Osteoblast (primary cell): ENCODE data around the gene ADCY1. TPM values are rescaled to one million over a fixed set of nuclear protein-coding genes. Genes with fewer than 3 reads are reported as not detected.

ENCODE experiments used
- DNase-seq: peaks from one replicate; pipeline ENCODE4 v3.0.0; 2011; ENCODE audit warnings: low spot score, mixed read lengths; ENCODE audit not compliant: insufficient read length; ENCODE audit errors: missing footprints
- H2AFZ ChIP-seq: 2 replicates; pipeline ENCODE4 v1.6.0; 2011; ENCODE audit warnings: mild to moderate bottlenecking, low read length
- H3K27ac ChIP-seq: 2 replicates; pipeline ENCODE4 v1.5.1; 2011; ENCODE audit warnings: mild to moderate bottlenecking, low read depth, low read length, moderate library complexity
- H3K27me3 ChIP-seq: 2 replicates; pipeline ENCODE4 v1.6.0; 2012; ENCODE audit warnings: mild to moderate bottlenecking, control low read depth, inconsistent platforms, low read length, moderate library complexity; ENCODE audit not compliant: insufficient read depth
- H3K36me3 ChIP-seq: 2 replicates; pipeline ENCODE4 v1.5.1; 2011; ENCODE audit warnings: mild to moderate bottlenecking, low read length, control low read depth, moderate library complexity; ENCODE audit not compliant: insufficient read depth
- H3K4me1 ChIP-seq: 2 replicates; pipeline ENCODE4 v1.5.1; 2011; ENCODE audit warnings: mild to moderate bottlenecking, low read length, control low read depth, moderate library complexity; ENCODE audit not compliant: insufficient read depth
- H3K4me2 ChIP-seq: 2 replicates; pipeline ENCODE4 v1.6.0; 2011; ENCODE audit warnings: mild to moderate bottlenecking, low read length; ENCODE audit not compliant: insufficient read depth
- H3K4me3 ChIP-seq: fragments of 200-600 bp; sonication (generic); 3 replicates; pipeline ENCODE4 v1.5.1; 2012; ENCODE audit warnings: mild to moderate bottlenecking, low read length, inconsistent platforms; ENCODE audit not compliant: insufficient read depth
- H3K79me2 ChIP-seq: 2 replicates; pipeline ENCODE4 v1.6.0; 2012; ENCODE audit warnings: mild to moderate bottlenecking, low read length, control low read depth, inconsistent platforms; ENCODE audit not compliant: insufficient read depth
- H3K9me3 ChIP-seq: 2 replicates; pipeline ENCODE4 v1.5.1; 2011; ENCODE audit warnings: low read depth, low read length, control low read depth
- H4K20me1 ChIP-seq: 2 replicates; pipeline ENCODE4 v1.6.0; 2012; ENCODE audit warnings: mild to moderate bottlenecking, low read length, control low read depth; ENCODE audit not compliant: insufficient read depth
- CTCF ChIP-seq: IDR thresholded peaks from 2 replicates; pipeline ENCODE4 v1.5.1; 2011; ENCODE audit warnings: mild to moderate bottlenecking, low read depth, low read length, moderate library complexity; ENCODE audit errors: extremely low read depth
- total RNA-seq: library from RNA; depleted of rRNA; stranded (reverse); fragments of >200 nt; gene quantifications from 2 replicates; pipeline ENCODE4 v1.2.3, GENCODE V29; 2012

Gene ADCY1
- total RNA-seq, 1 donor, result 1.1 TPM

GRCh38 chr7:45697576-45698136, 123.5 kb downstream of the ADCY1 start:
- Histone ChIP-seq H3K4me1 (peaks cover 3% of the 10 kb centered on the region), H2AFZ (peak overlapping the region; percentile 23), H3K79me2 (no peaks in the 10 kb centered on the region), H3K4me3 (no peak overlapping the region), H3K9me3 (no peaks in the 10 kb centered on the region), H3K36me3 (no peaks in the 10 kb centered on the region), H3K4me2 (no peak overlapping the region), H3K27ac (no peak overlapping the region), H4K20me1 (no peaks in the 10 kb centered on the region), H3K27me3 (peaks cover 22% of the 10 kb centered on the region)
- no peak for DNase-seq
- no peak for TF ChIP-seq CTCF

- peaks cover 22% of the 10 kb centered on the region for H3K27me3 ChIP-seq
- DNase-seq, result no peak
- H3K4me3 ChIP-seq, result no peak overlapping the region
- no peak overlapping the region for H3K4me2 ChIP-seq
- no peak for TF ChIP-seq CTCF
- H3K27ac ChIP-seq, result no peak overlapping the region
- H3K79me2 ChIP-seq, result no peaks in the 10 kb centered on the region
- H3K4me1 ChIP-seq, result peaks cover 3% of the 10 kb centered on the region
- no peaks in the 10 kb centered on the region for H3K9me3 ChIP-seq
- H3K36me3 ChIP-seq, result no peaks in the 10 kb centered on the region
- no peaks in the 10 kb centered on the region for H4K20me1 ChIP-seq
- H2AFZ ChIP-seq, result no peak overlapping the region
Measured at GRCh38 chr7:45698303-45699014, 124.3 kb downstream of the ADCY1 start.

GRCh38 chr7:45699015-45699309, 124.8 kb downstream of the ADCY1 start:
- no peak overlapping the region for H2AFZ ChIP-seq
- H3K27ac ChIP-seq, result no peak overlapping the region
- TF ChIP-seq CTCF, result no peak
- no peak overlapping the region for H3K4me2 ChIP-seq
- no peaks in the 10 kb centered on the region for H3K79me2 ChIP-seq
- H3K36me3 ChIP-seq, result no peaks in the 10 kb centered on the region
- H3K4me3 ChIP-seq, result no peak overlapping the region
- no peaks in the 10 kb centered on the region for H4K20me1 ChIP-seq
- no peaks in the 10 kb centered on the region for H3K9me3 ChIP-seq
- peaks cover 3% of the 10 kb centered on the region for H3K4me1 ChIP-seq
- peaks cover 22% of the 10 kb centered on the region for H3K27me3 ChIP-seq
- DNase-seq, result no peak

- Histone ChIP-seq H4K20me1 (no peaks in the 10 kb centered on the region), H3K4me3 (no peak overlapping the region), H3K79me2 (no peaks in the 10 kb centered on the region), H3K9me3 (no peaks in the 10 kb centered on the region), H2AFZ (no peak overlapping the region), H3K27ac (no peak overlapping the region), H3K4me2 (no peak overlapping the region), H3K27me3 (peaks cover 25% of the 10 kb centered on the region), H3K4me1 (peaks cover 3% of the 10 kb centered on the region), H3K36me3 (no peaks in the 10 kb centered on the region)
- no peak for TF ChIP-seq CTCF
- no peak for DNase-seq
Measured at GRCh38 chr7:45699726-45700390, 125.7 kb downstream of the ADCY1 start.
